ENCODE data around the gene TACC2. TPM values are rescaled to one million over a fixed set of nuclear protein-coding genes. Genes with fewer than 3 reads are reported as not detected.

TACC2 gene
- total and polyA plus RNA-seq, 2 donors (not counting 1 experiment from before 2014, with no cell fraction given) = not detected

DNA sequence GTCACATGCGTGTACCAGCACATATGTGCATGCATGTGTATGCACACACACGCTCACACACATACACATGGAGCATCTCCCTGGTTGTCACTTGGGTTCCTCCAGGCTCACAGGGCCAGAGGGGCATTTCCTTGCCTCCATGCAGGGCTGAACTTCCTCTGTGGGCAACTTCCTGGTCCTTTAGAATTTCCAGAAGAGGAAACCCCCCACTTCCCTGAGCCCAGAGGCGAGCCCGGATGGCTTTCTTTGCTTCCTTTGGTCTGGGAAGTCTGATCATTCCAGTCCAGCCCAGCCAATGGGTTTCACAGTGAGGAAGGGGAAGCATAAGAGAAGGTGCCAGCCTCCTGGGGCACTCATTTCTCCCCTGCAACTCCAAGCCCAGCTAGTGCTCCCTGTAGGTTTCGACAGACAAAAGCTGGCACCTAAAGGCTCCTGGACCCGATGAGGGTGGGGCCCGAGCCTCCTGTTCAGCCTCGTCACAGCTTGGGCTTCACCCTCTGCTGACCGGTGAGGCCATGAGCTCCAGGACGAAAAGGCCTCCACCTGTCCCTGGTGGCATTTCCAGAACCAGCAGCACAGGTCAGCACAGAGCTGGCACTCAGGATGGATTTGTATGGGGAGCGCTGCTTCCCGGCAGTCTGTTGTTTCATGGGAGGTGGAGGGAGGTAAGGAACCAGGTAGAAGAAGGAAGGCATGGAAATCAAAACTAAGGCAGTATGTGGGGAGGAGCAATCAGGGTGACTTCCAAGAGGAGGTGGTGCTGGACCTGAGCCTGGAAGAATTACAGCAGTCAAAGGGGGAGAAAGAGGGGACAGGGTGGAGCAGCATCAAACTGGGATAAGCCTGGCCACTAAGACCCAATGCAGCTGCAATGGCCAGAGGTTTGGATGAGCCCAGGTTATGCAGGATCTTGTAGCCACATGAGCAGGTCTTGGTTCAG is 305.8 kb downstream of the TACC2 start:
- Histone ChIP-seq H3K4me1 (ENCODE audit: control insufficient read depth in 2 of 2, insufficient read depth in 2 of 2, low read length in 2 of 2) (peaks cover 3 to 4% of the 10 kb centered on the region in 2 donors), H4K20me1 (ENCODE audit: control insufficient read depth, insufficient read depth, low read length, poor library complexity, severe bottlenecking) (no peaks in the 10 kb centered on the region), H3K9me3 (ENCODE audit: control extremely low read depth in 1 of 3, control insufficient read depth in 2 of 3, insufficient read depth in 1 of 3, low read length in 2 of 3) (peaks cover 0 to 3% (median 0%) of the 10 kb centered on the region in 3 donors), H3K79me2 (ENCODE audit: control insufficient read depth, insufficient read depth, low read length) (no peaks in the 10 kb centered on the region), H2AFZ (ENCODE audit: insufficient read depth, low read depth, low read length, poor library complexity, severe bottlenecking) (no peak overlapping the region), H3K4me3 (ENCODE audit: control extremely low read depth in 1 of 5, extremely low read depth in 1 of 5, insufficient read depth in 1 of 5, low read depth in 2 of 5, low read length in 4 of 5) (no peak overlapping the region), H3K4me2 (replicated peaks; ENCODE audit: low read depth, low read length, poor library complexity, severe bottlenecking) (no peak overlapping the region), H3K36me3 (replicated peaks in 1 of 2; ENCODE audit: control extremely low read depth in 1 of 2, control insufficient read depth in 1 of 2, extremely low read depth in 1 of 2, insufficient read depth in 2 of 2, low read length in 1 of 2) (no peaks in the 10 kb centered on the region), H3K27me3 (replicated peaks in 1 of 4; ENCODE audit: control extremely low read depth in 1 of 4, control insufficient read depth in 3 of 4, insufficient read depth in 4 of 4, low read length in 3 of 4) (peaks cover 0 to 4% (median 0%) of the 10 kb centered on the region in 4 experiments), H3K27ac (ENCODE audit: low read length in 2 of 2) (no peak overlapping the region), H3K9ac (ENCODE audit: low read length) (no peak overlapping the region)
- no peak for TF ChIP-seq CTCF (IDR thresholded peaks at IDR 0.05)
- TF ChIP-seq EZH2 (IDR thresholded peaks at IDR 0.05; ENCODE audit: borderline replicate concordance, insufficient read depth, low read depth, low read length, poor library complexity, severe bottlenecking) = no peak
- ChIA-PET CTCF (interaction anchor here (1.0 to 2.3 kb wide), 2 partner anchors 140 to 409 kb away, joined by 4 to 14 read pairs; no protein-coding TSS in a partner anchor), POLR2A (no interaction called here)
- 86% methylated on average over 12 of the region's 12 CpGs for WGBS (ENCODE audit: insufficient coverage)
- no peak for DNase-seq
- Mint-ChIP-seq H3K27me3 (peaks cover 30% of the 10 kb centered on the region), H3K27ac (no peak overlapping the region), H3K4me1 (peaks cover 3% of the 10 kb centered on the region), H3K9me3 (ENCODE audit: insufficient read depth) (no peaks in the 10 kb centered on the region), H3K4me3 (no peak overlapping the region)
- no peak for ATAC-seq (ENCODE audit: low read depth)
- intact Hi-C loops (cut with micrococcal nuclease) = no loop called here

DNA sequence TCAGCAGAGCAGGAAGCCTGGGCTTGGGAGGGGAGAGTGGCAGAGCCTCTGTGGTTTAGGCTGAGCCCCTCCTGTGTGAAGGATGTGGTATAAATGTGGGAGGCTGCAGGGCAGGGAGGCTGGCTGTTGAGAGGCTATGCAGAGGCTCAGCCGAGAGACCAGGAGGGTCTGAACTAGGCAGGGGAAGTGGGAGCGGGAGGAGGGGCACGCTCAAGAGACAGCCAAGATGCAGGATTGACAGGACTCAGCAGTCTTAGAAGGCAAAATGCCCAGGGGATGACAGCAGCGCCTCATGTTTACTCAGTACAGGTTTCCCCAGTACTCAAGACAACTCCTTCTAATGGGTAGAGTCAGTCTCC is 306.5 kb downstream of the TACC2 start:
- TF ChIP-seq CTCF (IDR thresholded peaks at IDR 0.05) (no peak), EZH2 (IDR thresholded peaks at IDR 0.05; ENCODE audit: borderline replicate concordance, insufficient read depth, low read depth, low read length, poor library complexity, severe bottlenecking) (no peak)
- ATAC-seq (ENCODE audit: low read depth) (no peak), DNase-seq (no peak)
- H3K36me3 ChIP-seq (replicated peaks in 1 of 2; ENCODE audit: control extremely low read depth in 1 of 2, control insufficient read depth in 1 of 2, extremely low read depth in 1 of 2, insufficient read depth in 2 of 2, low read length in 1 of 2) = no peaks in the 10 kb centered on the region
- Mint-ChIP-seq H3K27me3 (peaks cover 27% of the 10 kb centered on the region), H3K4me1 (peaks cover 3% of the 10 kb centered on the region), H3K9me3 (ENCODE audit: insufficient read depth) (no peaks in the 10 kb centered on the region), H3K27ac (no peak overlapping the region), H3K4me3 (no peak overlapping the region)
- H3K4me2 ChIP-seq (replicated peaks; ENCODE audit: low read depth, low read length, poor library complexity, severe bottlenecking) = no peak overlapping the region
- no peaks in the 10 kb centered on the region for H3K79me2 ChIP-seq (ENCODE audit: control insufficient read depth, insufficient read depth, low read length)
- 80% methylated on average over 4 of the region's 4 CpGs for WGBS (ENCODE audit: insufficient coverage)
- ChIA-PET CTCF (interaction anchor here (2.3 to 4.6 kb wide), 2 partner anchors 138 to 139 kb away, joined by 14 to 138 read pairs; no protein-coding TSS in a partner anchor), POLR2A (no interaction called here)
- peaks cover 0 to 4% (median 0%) of the 10 kb centered on the region in 4 experiments for H3K27me3 ChIP-seq (replicated peaks in 1 of 4; ENCODE audit: control extremely low read depth in 1 of 4, control insufficient read depth in 3 of 4, insufficient read depth in 4 of 4, low read length in 3 of 4)
- H3K27ac ChIP-seq (ENCODE audit: low read length in 2 of 2) = no peak overlapping the region
- H3K4me1 ChIP-seq (ENCODE audit: control insufficient read depth in 2 of 2, insufficient read depth in 2 of 2, low read length in 2 of 2) = peaks cover 3 to 4% of the 10 kb centered on the region in 2 donors
- no peak overlapping the region for H3K4me3 ChIP-seq (ENCODE audit: control extremely low read depth in 1 of 5, extremely low read depth in 1 of 5, insufficient read depth in 1 of 5, low read depth in 2 of 5, low read length in 4 of 5)
- H3K9ac ChIP-seq (ENCODE audit: low read length) = no peak overlapping the region
- H4K20me1 ChIP-seq (ENCODE audit: control insufficient read depth, insufficient read depth, low read length, poor library complexity, severe bottlenecking) = no peaks in the 10 kb centered on the region
- intact Hi-C loops (cut with micrococcal nuclease) = no loop called here
- peaks cover 0 to 3% (median 0%) of the 10 kb centered on the region in 3 donors for H3K9me3 ChIP-seq (ENCODE audit: control extremely low read depth in 1 of 3, control insufficient read depth in 2 of 3, insufficient read depth in 1 of 3, low read length in 2 of 3)
- H2AFZ ChIP-seq (ENCODE audit: insufficient read depth, low read depth, low read length, poor library complexity, severe bottlenecking) = no peak overlapping the region

Measured in B cell (primary cell).